B cell (primary cell): ENCODE results near the gene NOG. TPM values are rescaled to one million over a fixed set of nuclear protein-coding genes. Genes with fewer than 3 reads are reported as not detected.

Experiments
- ATAC-seq: fragments of 200-7000 bp; cut with Tn5 transposase; one replicate; pipeline ENCODE4 v1.10.0; 2021; ENCODE audit warnings: low read depth, mild to moderate bottlenecking, moderate number of reproducible peaks, moderate library complexity
- CTCF ChIA-PET: fragments of 350-600 bp; sonication (Branson Sonifier 250); formaldehyde crosslinking; loops from one replicate; lab custom pipeline; 2021; ENCODE audit warnings: antibody characterized with exemption, inconsistent platforms; lab: Charles Lee
- POLR2A ChIA-PET: fragments of 350-600 bp; sonication (Branson Sonifier 250); formaldehyde crosslinking; loops from one replicate; lab custom pipeline; 2021; ENCODE audit warnings: antibody characterized with exemption; lab: Charles Lee
- DNase-seq: peaks from one replicate; pipeline ENCODE4 v3.0.0; 2013
- H2AFZ ChIP-seq: 2 replicates; pipeline ENCODE4 v1.6.1; 2012; ENCODE audit warnings: mild to moderate bottlenecking, low read depth, low read length; ENCODE audit not compliant: insufficient read depth, poor library complexity, severe bottlenecking
- H3K27ac ChIP-seq, 2 donors: 1 replicate in 1 of 2; 2 replicates in 1 of 2; pipeline ENCODE4 v1.5.1; 2012 to 2013; ENCODE audit warnings: low read length in 2 of 2, mild to moderate bottlenecking in 2 of 2, moderate library complexity in 1 of 2
- H3K27me3 ChIP-seq, 4 experiments: fragments of 200-600 bp in 1 of 4; sonication (generic) in 1 of 4; replicated peaks in 1 of 4; 1 replicate in 2 of 4; 2 replicates in 2 of 4; pipeline versions ENCODE4 v1.6.1 to v1.7.0; 2013 to 2016; ENCODE audit warnings: low read length in 3 of 4, mild to moderate bottlenecking in 2 of 4, mixed read lengths in 1 of 4, moderate library complexity in 1 of 4; ENCODE audit not compliant: insufficient read depth in 4 of 4, control insufficient read depth in 3 of 4; ENCODE audit errors: control extremely low read depth in 1 of 4
- H3K36me3 ChIP-seq, 2 experiments: replicated peaks in 1 of 2; 1 replicate in 1 of 2; 2 replicates in 1 of 2; pipeline versions ENCODE4 v1.6.1 to v1.7.1; 2013; ENCODE audit warnings: low read length in 1 of 2; ENCODE audit not compliant: insufficient read depth in 2 of 2, control insufficient read depth in 1 of 2; ENCODE audit errors: control extremely low read depth in 1 of 2, extremely low read depth in 1 of 2
- H3K4me1 ChIP-seq, 2 donors: fragments of 200-600 bp in 1 of 2; sonication (generic) in 1 of 2; 1 replicate in 1 of 2; 2 replicates in 1 of 2; pipeline versions ENCODE4 v1.5.1 to v1.6.1; 2013 to 2017; ENCODE audit warnings: low read length in 2 of 2; ENCODE audit not compliant: control insufficient read depth in 2 of 2, insufficient read depth in 2 of 2
- H3K4me2 ChIP-seq: replicated peaks from 2 replicates; pipeline ENCODE3; 2012; ENCODE audit warnings: mild to moderate bottlenecking, low read depth, low read length; ENCODE audit not compliant: poor library complexity, severe bottlenecking
- H3K4me3 ChIP-seq, 5 experiments: fragments of 200-600 bp in 1 of 5; sonication (generic) in 1 of 5; 1 replicate in 3 of 5; 2 replicates in 2 of 5; pipeline versions ENCODE4 v1.5.1 to v1.7.0; 2011 to 2016; ENCODE audit warnings: low read length in 4 of 5, mild to moderate bottlenecking in 4 of 5, low read depth in 2 of 5, control low read depth in 1 of 5, moderate library complexity in 1 of 5; ENCODE audit not compliant: insufficient read depth in 1 of 5; ENCODE audit errors: control extremely low read depth in 1 of 5, extremely low read depth in 1 of 5
- H3K79me2 ChIP-seq: fragments of 200-600 bp; sonication (generic); one replicate; pipeline ENCODE4 v1.6.0; 2016; ENCODE audit warnings: low read length; ENCODE audit not compliant: control insufficient read depth, insufficient read depth
- H3K9ac ChIP-seq: fragments of 200-600 bp; sonication (generic); 2 replicates; pipeline ENCODE4 v1.6.1; 2017; ENCODE audit warnings: mild to moderate bottlenecking, low read length, moderate library complexity
- H3K9me3 ChIP-seq, 3 donors: one replicate each; pipeline versions ENCODE4 v1.6.1 to v1.7.1; 2013; ENCODE audit warnings: low read length in 2 of 3; ENCODE audit not compliant: control insufficient read depth in 2 of 3, insufficient read depth in 1 of 3; ENCODE audit errors: control extremely low read depth in 1 of 3
- H4K20me1 ChIP-seq: 2 replicates; pipeline ENCODE4 v1.6.0; 2012; ENCODE audit warnings: mild to moderate bottlenecking, low read length; ENCODE audit not compliant: insufficient read depth, control insufficient read depth, poor library complexity, severe bottlenecking
- H3K27ac Mint-ChIP-seq: one replicate; pipeline ENCODE4 v1.8.0; 2021; ENCODE audit warnings: mixed read lengths
- H3K27me3 Mint-ChIP-seq: one replicate; pipeline ENCODE4 v1.8.0; 2021; ENCODE audit warnings: mixed read lengths
- H3K4me1 Mint-ChIP-seq: one replicate; pipeline ENCODE4 v1.8.0; 2021; ENCODE audit warnings: mixed read lengths
- H3K4me3 Mint-ChIP-seq: one replicate; pipeline ENCODE4 v1.8.0; 2021; ENCODE audit warnings: mixed read lengths
- H3K9me3 Mint-ChIP-seq: one replicate; pipeline ENCODE4 v1.8.0; 2022; ENCODE audit warnings: mixed read lengths; ENCODE audit not compliant: insufficient read depth
- CTCF ChIP-seq: fragments of 200-600 bp; IDR thresholded peaks from one replicate; pipeline ENCODE4 v1.8.0; 2022; ENCODE audit warnings: antibody characterized with exemption, mild to moderate bottlenecking
- EZH2 ChIP-seq: IDR thresholded peaks from 2 replicates; pipeline ENCODE4 v1.6.1; 2012; ENCODE audit warnings: borderline replicate concordance, low read depth, mild to moderate bottlenecking, moderate library complexity, low read length; ENCODE audit not compliant: insufficient read depth, poor library complexity, severe bottlenecking
- WGBS: methylation state at CpG from one replicate; pipeline ENCODE4 v1.1.5; 2013; ENCODE audit warnings: missing lambda C conversion rate; ENCODE audit not compliant: insufficient coverage; 5-methylcytosine and 5-hydroxymethylcytosine counted together
- intact Hi-C: fragments of 100-400 bp; cut with micrococcal nuclease; formaldehyde crosslinking; loops from one replicate; pipeline ENCODE4 v1.10.0; 2022
- polyA plus RNA-seq: library from polyadenylated mRNA; depleted of rRNA; stranded (reverse); fragments of >200 nt; gene quantifications from 2 replicates; pipeline ENCODE4 v1.2.3, GENCODE V29; 2012
- total RNA-seq, 2 donors: library from RNA; stranded (reverse); fragments of 120-200 nt in 1 of 2; gene quantifications; 1 replicate in 1 of 2; 2 replicates in 1 of 2; pipeline versions ENCODE4 v1.2.3 to v1.2.4, GENCODE V29; 2013 to 2022

NOG gene
- total and polyA plus RNA-seq, 2 donors (not counting 1 experiment from before 2014, with no cell fraction given) = not detected

- TF ChIP-seq EZH2 = no peak
- no peak for TF ChIP-seq CTCF
- ChIA-PET CTCF (interaction anchor here (0.6 to 5.9 kb wide), 5 partner anchors 122 to 368 kb away, joined by 3 to 50 read pairs (median 3); no protein-coding TSS in a partner anchor), POLR2A (interaction anchor here (1.0 kb wide), 1 partner anchor 186 kb away, joined by 3 read pairs; no protein-coding TSS in a partner anchor)
- H2AFZ ChIP-seq = peak overlapping the region; percentile 64
- ATAC-seq = no peak
- no peaks in the 10 kb centered on the region for H3K9me3 Mint-ChIP-seq
- DNase-seq = peak; percentile 57
- H3K9me3 ChIP-seq = peaks cover 0 to 10% (median 0%) of the 10 kb centered on the region in 3 donors
- H3K36me3 ChIP-seq = no peaks in the 10 kb centered on the region
- H3K4me2 ChIP-seq = peak overlapping the region; percentile 91
- H3K27me3 ChIP-seq = peaks cover 0 to 57% (median 34%) of the 10 kb centered on the region in 4 experiments
- peaks cover 33% of the 10 kb centered on the region for H3K4me1 Mint-ChIP-seq
- peaks cover 36 to 50% of the 10 kb centered on the region in 2 donors for H3K4me1 ChIP-seq
- H3K79me2 ChIP-seq = no peaks in the 10 kb centered on the region
- peak overlapping the region; percentile 41 for H3K9ac ChIP-seq
- H3K27ac Mint-ChIP-seq = no peak overlapping the region
- intact Hi-C loops = loop anchor here (5.0 kb wide), 1 partner anchor 348 kb away; no protein-coding TSS in a partner anchor
- peaks cover 57% of the 10 kb centered on the region for H3K27me3 Mint-ChIP-seq
- H3K27ac ChIP-seq = no peak overlapping the region
- H3K4me3 ChIP-seq = peak overlapping the region in 4 of 5 experiments; percentile 33 to 47 (median 38)
- no peaks in the 10 kb centered on the region for H4K20me1 ChIP-seq
- H3K4me3 Mint-ChIP-seq = peak overlapping the region; percentile 76
- WGBS = 2% methylated on average over 55 of the region's 61 CpGs
Measured at GRCh38 chr17:56594320-56595107, 1.0 kb downstream of the NOG start.

DNA sequence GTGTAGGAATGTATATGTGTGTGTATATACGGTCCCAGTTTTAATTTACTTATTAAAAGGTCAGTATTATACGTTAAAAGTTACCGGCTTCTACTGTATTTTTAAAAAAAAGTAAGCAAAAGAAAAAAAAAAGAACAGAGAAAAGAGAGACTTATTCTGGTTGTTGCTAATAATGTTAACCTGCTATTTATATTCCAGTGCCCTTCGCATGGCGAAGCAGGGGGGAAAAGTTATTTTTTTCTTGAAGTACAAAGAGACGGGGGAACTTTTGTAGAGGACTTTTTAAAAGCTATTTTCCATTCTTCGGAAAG, 1.6 kb downstream of the NOG start:
- intact Hi-C loops = no loop called here
- Histone ChIP-seq H3K4me3 (peak overlapping the region in 1 of 5 experiments; percentile 47), H3K79me2 (no peaks in the 10 kb centered on the region), H2AFZ (no peak overlapping the region), H3K4me2 (peak overlapping the region; percentile 91), H3K9me3 (peaks cover 0 to 10% (median 0%) of the 10 kb centered on the region in 3 donors), H3K9ac (peak overlapping the region; percentile 41), H3K36me3 (no peaks in the 10 kb centered on the region), H3K4me1 (peaks cover 36 to 50% of the 10 kb centered on the region in 2 donors), H3K27ac (no peak overlapping the region), H3K27me3 (peaks cover 0 to 55% (median 34%) of the 10 kb centered on the region in 4 experiments), H4K20me1 (no peaks in the 10 kb centered on the region)
- WGBS = no CpG with 5 or more reads among the region's 7 CpGs
- no peak overlapping the region for H3K27ac Mint-ChIP-seq
- H3K4me1 Mint-ChIP-seq = peaks cover 33% of the 10 kb centered on the region
- no peak for DNase-seq
- no peak for TF ChIP-seq CTCF
- no peak for TF ChIP-seq EZH2
- H3K4me3 Mint-ChIP-seq = peak overlapping the region; percentile 76
- no peak for ATAC-seq
- H3K9me3 Mint-ChIP-seq = no peaks in the 10 kb centered on the region
- ChIA-PET CTCF (interaction anchor here (0.6 to 5.9 kb wide), 5 partner anchors 121 to 367 kb away, joined by 3 to 50 read pairs (median 3); no protein-coding TSS in a partner anchor), POLR2A (interaction anchor here (1.0 kb wide), 1 partner anchor 185 kb away, joined by 3 read pairs; no protein-coding TSS in a partner anchor)
- peaks cover 58% of the 10 kb centered on the region for H3K27me3 Mint-ChIP-seq
